NCI-H524 treated with DMSO at 0.1 percent for 48 hours (cell line): ENCODE results near the gene CNTNAP2.
"Not testable (repeated sequence)": the region's sequence is repeated elsewhere in the genome, so short reads cannot be mapped to it uniquely, and the experiment has no call there.

ENCODE experiments used
- DNase-seq: peaks from one replicate; lab custom pipeline; 2025; lab: John Stamatoyannopoulos, UW

CNTNAP2 gene

DNA sequence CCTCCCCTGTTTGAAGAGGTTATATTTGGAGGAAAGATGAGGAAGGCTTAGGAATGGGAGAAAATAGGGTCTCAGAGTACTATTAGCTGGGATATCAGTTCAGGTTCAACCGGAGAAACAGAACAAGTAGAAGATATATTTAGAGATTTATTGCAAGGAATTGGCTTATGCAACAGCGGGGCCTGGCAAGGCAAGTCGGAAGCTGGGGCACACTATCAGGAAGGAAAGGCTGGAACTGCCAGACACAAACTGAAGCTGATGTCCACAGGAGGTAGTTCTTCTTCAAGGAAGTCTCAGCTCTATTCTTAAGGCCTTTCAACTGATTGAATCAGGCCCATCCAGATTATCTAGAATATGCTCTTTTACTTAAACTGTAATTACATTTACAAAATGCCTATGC, 1534.4 kb downstream of the CNTNAP2 start:
- no peak for DNase-seq

DNA sequence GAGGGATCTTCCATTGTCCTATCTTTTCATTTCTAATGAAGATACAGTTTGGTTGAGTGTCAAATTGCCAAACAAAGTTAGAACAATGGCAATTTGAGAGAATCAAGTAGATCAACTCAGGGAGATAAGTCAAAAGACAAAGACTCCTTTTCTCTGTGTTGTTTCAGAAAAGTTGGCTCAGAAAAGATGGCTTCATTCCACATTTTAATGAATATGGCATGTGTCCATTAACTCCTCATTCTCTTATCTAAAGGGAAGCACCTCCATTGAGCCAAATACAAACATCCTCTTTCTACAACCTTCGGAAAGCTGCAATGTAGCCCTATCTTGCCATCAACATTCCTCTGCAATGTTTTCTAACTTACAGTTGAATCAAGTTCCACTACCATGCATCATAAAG, 1535.0 kb downstream of the CNTNAP2 start:
- DNase-seq: no peak

GRCh38 chr7:147653456-147653855, 1536.9 kb downstream of the CNTNAP2 start:
- DNase-seq: no peak

DNA sequence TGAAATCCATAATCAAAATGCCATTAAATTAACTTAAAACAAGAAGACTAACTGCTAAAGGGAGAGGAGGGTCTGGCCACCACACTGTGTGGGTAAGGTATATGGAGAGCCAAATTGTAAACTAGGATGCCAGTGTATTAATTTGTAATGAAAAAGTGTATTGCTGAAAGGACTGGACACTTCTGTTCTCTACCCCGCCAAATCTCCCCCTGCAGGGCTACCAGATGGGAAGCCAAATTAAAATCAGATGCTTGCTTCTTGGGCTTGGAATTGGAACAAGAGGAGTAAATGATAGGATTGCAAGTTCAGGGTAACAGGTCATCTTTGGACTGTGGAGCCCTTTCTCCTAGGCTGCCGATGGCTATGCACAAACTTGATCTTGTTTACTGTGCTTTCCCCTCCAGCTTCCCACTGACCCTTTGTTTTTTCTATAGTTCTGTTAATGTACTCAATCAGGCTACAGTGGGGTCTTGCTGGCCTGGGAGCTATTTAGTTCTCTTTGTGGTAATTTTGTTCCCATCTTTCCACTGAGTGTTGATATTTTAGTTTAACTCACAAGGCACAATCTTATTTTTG, 1541.9 kb downstream of the CNTNAP2 start:
- no peak for DNase-seq

DNA sequence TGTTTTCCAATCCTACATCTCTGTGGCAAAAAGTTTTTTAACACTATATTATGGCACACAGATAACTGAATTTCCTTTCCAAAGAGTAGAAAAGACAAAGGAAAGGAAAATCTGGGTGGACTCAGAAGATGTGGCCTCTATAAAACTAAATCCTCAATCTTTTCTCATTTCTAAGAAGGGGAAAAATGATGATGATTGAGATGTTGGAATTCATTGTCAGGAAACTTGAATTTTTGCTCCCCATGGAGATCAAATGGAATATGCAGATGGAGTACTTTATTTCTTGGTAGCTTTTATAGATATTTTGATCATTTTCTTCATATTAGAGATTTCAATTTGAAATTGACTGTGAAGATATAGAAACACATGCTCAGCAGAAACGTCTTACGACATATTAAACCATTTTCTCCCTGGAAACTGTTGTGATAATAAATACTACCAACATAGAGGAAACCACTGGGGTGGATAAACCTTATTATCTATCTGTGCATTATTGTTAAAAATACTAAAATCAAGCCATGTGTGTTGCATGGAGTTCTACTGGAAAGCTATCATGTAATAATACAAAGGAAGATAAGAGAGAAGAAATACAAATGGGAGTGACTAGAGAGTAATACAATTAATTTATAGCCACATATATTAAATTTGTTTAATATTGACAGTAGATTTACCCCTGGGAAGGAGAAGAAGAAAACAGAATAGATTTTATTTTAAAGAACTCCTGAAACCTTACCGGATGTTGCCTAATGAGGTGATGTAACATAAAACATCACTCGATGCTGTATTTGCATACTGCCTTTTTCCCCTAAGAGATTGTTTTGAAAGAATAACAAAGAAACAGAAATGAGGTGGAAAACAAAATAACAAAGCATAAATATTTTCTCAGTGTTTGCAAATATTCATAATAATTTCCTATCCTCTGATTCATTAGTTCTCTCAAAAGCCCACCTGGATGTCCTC, 1542.7 kb downstream of the CNTNAP2 start:
- no peak for DNase-seq

DNA sequence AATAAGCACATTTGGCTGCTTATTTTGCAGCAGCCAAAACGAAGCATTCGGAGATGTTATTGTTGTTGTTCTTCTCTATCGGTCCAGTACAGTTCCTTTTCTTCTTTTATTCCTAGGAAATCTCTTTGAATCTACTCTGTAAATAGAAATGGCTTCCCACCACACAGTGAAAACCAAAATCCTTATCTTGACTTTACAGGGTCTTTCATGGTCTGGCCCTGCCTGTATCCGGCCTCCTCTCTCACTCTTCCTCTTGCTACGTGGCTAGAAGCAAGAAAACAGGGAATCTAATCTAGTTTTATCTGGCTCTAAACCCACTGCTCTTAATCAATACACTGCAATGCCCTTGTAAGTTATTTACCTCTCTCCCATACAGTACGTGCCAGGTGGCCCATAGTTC, 1547.9 kb downstream of the CNTNAP2 start:
- no peak for DNase-seq

- DNase-seq: no peak
Observed at GRCh38 chr7:147670759-147671158, 1554.2 kb downstream of the CNTNAP2 start.

DNA sequence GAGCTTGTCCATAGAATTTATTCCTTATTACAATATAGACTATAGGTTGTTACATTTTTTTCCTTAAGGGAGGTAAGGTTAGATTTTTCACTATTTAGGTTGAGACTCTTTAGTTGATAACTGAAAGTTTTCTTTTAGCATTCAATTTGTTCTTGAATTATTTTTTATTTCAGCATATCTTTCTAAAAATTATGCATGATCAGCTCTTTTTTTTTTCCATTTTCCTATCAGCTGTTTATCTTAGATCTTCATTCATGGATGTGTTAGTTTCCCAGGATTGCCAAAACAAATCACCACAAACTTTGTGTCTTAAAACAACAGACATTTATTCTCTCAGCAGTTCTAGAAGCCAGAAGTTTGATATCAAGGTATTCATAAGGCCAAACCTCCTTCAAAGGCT, 1558.1 kb downstream of the CNTNAP2 start:
- no peak for DNase-seq

- no peak for DNase-seq
Observed at GRCh38 chr7:147678943-147679342, 1562.3 kb downstream of the CNTNAP2 start.

DNA sequence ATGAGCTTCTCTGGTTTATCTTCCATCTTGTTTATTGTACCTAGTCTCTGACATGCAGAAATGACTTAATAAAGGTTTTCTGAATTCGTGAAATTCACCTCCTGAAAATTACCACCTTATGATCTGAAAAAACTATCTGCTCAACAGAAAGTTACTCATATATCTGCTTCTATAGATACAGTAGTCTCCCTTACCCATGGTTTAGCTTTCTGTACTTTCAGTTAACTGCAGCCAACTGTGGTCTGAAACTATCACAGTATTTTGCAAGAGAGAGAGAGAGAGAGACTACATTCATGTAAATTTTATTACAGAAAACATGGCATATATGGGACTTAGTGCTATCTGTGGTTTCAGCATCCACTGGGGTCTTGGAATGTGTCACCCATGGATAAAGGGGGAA, 1564.9 kb downstream of the CNTNAP2 start:
- no peak for DNase-seq

GRCh38 chr7:147700702-147701101, 1584.1 kb downstream of the CNTNAP2 start:
- DNase-seq: no peak

- no peak for DNase-seq
Observed at GRCh38 chr7:147707926-147708325, 1591.3 kb downstream of the CNTNAP2 start.

DNA sequence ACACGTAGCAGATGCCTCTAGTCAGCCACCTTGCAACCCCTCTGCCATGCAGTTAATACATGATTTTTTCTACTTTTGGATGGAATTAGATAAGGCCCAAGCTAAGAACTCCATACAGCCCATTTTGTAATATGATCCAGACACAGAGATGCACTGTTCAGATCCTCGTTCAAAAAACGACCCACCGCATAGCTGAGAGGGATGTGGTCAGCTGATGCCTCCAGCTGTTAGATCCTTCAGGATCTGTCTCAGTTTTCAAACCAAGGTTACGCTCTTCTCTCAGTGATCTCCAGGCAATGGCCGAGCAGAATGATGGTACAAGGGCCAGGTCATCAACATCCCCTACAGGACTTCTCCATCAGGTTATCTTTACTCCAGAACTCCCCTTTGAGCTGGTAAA, 1592.3 kb downstream of the CNTNAP2 start:
- no peak for DNase-seq

DNA sequence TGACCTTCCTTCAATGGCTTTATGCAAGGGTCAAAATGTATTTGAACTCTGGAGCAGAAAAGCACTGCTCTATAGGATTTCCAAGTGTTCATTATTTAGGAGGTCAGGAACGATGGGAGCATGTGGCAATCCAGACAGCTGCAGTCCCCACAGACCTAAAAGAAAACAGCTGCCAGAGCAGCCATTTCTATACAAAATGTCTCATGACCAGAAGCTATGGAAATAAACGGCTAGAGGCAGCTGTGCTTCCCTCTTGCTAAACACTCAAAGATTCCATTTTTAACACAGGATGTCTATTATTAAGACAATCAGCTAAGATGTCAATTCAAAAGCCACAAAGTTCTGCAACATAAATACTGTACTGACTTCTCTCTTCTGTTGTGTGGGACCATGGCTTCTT, 1594.8 kb downstream of the CNTNAP2 start:
- no peak for DNase-seq

DNA sequence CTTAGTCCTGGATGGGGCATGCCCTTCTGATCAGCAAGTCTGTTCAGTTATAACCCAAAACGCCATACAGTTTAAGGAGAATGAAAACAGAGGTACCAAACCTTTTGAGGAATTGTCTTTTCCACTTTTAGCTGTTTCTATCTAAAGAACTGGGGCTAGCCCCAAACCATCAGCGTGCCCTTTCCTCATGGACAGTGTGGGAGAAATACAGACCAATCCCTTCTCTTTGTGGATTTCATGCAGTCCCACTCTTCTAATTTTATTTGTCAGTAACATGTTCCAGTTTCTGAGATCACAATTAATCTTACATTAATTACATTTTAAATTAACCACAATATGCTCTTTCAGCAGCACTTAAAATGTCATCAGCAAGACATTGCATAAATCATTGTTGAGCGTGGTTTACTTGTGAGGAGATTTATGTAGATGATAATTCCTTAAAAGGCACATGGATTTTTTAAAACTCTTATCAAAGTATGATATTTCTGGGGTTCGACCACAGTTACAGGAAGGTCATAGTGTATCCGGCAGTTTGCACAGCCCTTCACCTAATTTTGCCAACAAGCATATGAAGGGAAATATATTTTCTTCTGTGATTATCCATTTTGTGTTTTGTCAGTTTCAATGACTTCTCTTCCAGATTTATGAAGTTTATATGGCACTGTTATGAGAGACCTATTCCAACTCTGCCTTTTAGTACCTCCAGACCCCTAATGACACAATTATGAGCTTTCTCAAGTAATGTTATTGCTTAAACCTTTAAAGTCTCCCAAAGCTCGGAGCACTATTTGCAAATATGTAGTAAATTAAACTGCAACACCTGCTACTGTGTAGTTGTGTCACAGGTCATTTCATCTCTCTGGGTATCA, 1605.6 kb downstream of the CNTNAP2 start:
- DNase-seq: no peak

DNA sequence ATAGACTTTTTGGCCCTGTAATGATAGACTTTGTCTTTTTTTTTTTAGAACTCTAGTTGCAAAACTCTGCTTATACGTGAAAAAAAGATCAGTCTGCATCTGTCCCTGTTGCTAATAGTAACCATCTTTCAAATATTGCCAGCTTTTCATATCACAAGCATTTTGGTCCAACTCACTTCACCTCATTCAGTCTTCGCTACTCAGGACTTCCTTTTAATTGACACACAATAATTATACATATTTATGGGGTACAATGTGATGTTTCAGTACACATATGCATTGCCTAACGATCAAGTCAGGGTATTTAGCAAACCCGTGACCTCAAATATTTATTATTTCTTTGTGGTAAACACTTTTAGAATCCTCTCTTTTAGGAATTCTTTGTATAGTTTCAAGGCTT, 1606.9 kb downstream of the CNTNAP2 start:
- DNase-seq: no peak

GRCh38 chr7:147731311-147731710, 1614.7 kb downstream of the CNTNAP2 start:
- DNase-seq: no peak

DNA sequence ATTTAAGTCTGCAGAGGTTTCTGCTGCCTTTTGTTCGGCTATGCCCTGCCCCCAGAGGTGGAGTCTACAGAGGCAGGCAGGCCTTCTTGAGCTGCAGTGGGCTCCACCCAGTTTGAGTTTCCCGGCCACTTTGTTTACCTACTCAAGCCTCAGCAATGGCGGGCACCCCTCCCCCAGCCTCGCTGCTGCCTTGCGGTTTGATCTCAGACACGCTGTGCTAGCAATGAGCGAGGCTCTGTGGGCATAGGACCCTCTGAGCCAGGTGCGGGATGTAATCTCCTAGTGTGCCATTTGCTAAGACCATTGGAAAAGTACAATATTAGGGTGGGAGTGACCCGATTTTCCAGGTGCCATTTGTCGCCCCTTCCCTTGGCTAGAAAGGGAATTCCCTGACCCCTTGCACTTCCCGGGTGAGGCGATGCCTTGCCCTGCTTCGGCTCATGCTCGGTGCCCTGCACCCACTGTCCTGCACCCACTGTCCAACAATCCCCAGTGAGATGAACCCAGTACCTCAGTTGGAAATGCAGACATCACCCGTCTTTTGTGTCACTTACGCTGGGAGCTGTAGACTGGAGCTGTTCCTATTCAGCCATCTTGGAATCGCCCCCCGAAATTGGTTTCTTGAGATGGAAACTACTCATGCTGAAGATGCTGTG, 1621.1 kb downstream of the CNTNAP2 start:
- not testable (repeated sequence) for DNase-seq

GRCh38 chr7:147742301-147742700, 1625.7 kb downstream of the CNTNAP2 start:
- DNase-seq: no peak

DNA sequence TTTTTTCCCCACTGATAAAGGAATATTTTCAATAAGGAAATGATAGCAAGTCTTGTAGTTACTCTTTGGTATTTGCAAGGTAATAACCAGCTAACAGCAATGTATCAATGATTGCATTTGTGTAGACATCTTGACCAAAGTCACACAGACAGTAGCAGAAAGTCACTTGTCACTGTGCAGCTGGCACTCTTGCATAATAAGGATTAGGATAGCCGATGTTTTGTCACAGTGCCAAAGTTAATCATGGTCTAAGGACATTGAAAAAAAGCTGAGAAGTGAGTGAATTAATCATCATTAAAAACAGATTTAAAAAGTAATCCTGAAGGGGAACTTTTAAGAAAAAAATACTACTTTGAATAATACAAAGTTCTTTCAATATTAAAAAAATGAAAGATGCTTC, 1639.7 kb downstream of the CNTNAP2 start:
- peak; percentile 63 for DNase-seq

GRCh38 chr7:147759327-147759943, 1642.8 kb downstream of the CNTNAP2 start:
- DNase-seq: no peak

DNA sequence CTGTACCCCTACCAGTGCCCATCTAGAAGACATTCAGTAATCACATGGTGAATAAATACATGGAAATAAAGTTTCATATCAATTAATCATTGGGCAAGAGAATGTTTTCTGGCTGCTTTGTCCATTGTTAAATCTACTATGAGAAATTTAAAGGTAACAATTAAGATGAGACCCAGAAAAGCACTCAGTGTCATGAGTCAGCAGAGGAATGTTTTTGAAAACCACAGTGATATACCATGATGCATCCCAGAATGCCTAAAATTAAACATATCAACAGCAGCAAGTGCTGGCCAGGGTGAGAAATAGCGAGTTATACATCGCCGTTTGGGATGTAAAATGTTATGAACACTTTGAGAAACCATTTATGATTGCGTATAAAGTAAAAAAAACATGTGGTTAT, 1648.7 kb downstream of the CNTNAP2 start:
- DNase-seq: no peak
